ENCODE measurements around the gene NR4A3.
A peak's percentile ranks its signal among the peaks of the same experiment; 100 is the strongest.

The NR4A3 gene

GRCh38 chr9:99807276-99807852 is 14.3 kb upstream of the NR4A3 start:
- no peak overlapping the region for H3K4me3 ChIP-seq (ENCODE audit: low read length)
- no peak for TF ChIP-seq ZNF274 (IDR thresholded peaks at IDR 0.05; ENCODE audit: low read depth, low read length)

GRCh38 chr9:99807956-99808355 is 13.7 kb upstream of the NR4A3 start:
- no peak overlapping the region for H3K4me3 ChIP-seq (ENCODE audit: low read length)
- no peak for TF ChIP-seq ZNF274 (IDR thresholded peaks at IDR 0.05; ENCODE audit: low read depth, low read length)

- no peak overlapping the region for H3K4me3 ChIP-seq (ENCODE audit: low read length)
- TF ChIP-seq ZNF274 (IDR thresholded peaks at IDR 0.05; ENCODE audit: low read depth, low read length) = no peak
Observed at GRCh38 chr9:99808454-99808853, 13.2 kb upstream of the NR4A3 start.

GRCh38 chr9:99809586-99810319 is 11.9 kb upstream of the NR4A3 start:
- H3K4me3 ChIP-seq (ENCODE audit: low read length) = no peak overlapping the region

GRCh38 chr9:99811172-99811571 is 10.5 kb upstream of the NR4A3 start:
- no peak for TF ChIP-seq ZNF274 (IDR thresholded peaks at IDR 0.05; ENCODE audit: low read depth, low read length)
- no peak overlapping the region for H3K4me3 ChIP-seq (ENCODE audit: low read length)

More at GRCh38 chr9:99809586-99810319, 11.9 kb upstream of the NR4A3 start:
- TF ChIP-seq ZNF274 (IDR thresholded peaks at IDR 0.05; ENCODE audit: low read depth, low read length) = no peak

- H3K4me3 ChIP-seq (ENCODE audit: low read length) = no peak overlapping the region
- no peak for TF ChIP-seq ZNF274 (IDR thresholded peaks at IDR 0.05; ENCODE audit: low read depth, low read length)
Observed at GRCh38 chr9:99811598-99812383, 9.9 kb upstream of the NR4A3 start.

- H3K4me3 ChIP-seq (ENCODE audit: low read length) = no peak overlapping the region
- TF ChIP-seq ZNF274 (IDR thresholded peaks at IDR 0.05; ENCODE audit: low read depth, low read length) = no peak
Observed at GRCh38 chr9:99813739-99814138, 7.9 kb upstream of the NR4A3 start.

- no peak overlapping the region for H3K4me3 ChIP-seq (ENCODE audit: low read length)
- TF ChIP-seq ZNF274 (IDR thresholded peaks at IDR 0.05; ENCODE audit: low read depth, low read length) = no peak
Observed at GRCh38 chr9:99814359-99814758, 7.3 kb upstream of the NR4A3 start.

GRCh38 chr9:99816392-99816791 is 5.3 kb upstream of the NR4A3 start:
- H3K4me3 ChIP-seq (ENCODE audit: low read length) = no peak overlapping the region
- no peak for TF ChIP-seq ZNF274 (IDR thresholded peaks at IDR 0.05; ENCODE audit: low read depth, low read length)

- H3K4me3 ChIP-seq (ENCODE audit: low read length) = peak overlapping the region; percentile 73
Observed at GRCh38 chr9:99818500-99818899, 3.2 kb upstream of the NR4A3 start.

GRCh38 chr9:99819123-99819855 is 2.4 kb upstream of the NR4A3 start:
- TF ChIP-seq ZNF274 (IDR thresholded peaks at IDR 0.05; ENCODE audit: low read depth, low read length) = no peak
- peak overlapping the region; percentile 73 for H3K4me3 ChIP-seq (ENCODE audit: low read length)

More at GRCh38 chr9:99818500-99818899, 3.2 kb upstream of the NR4A3 start:
- no peak for TF ChIP-seq ZNF274 (IDR thresholded peaks at IDR 0.05; ENCODE audit: low read depth, low read length)

- peak overlapping the region; percentile 73 for H3K4me3 ChIP-seq (ENCODE audit: low read length)
- TF ChIP-seq ZNF274 (IDR thresholded peaks at IDR 0.05; ENCODE audit: low read depth, low read length) = no peak
Observed at GRCh38 chr9:99819856-99820684, 1.6 kb upstream of the NR4A3 start.

GRCh38 chr9:99820685-99821395 is 845 bp upstream of the NR4A3 start:
- no peak for TF ChIP-seq ZNF274 (IDR thresholded peaks at IDR 0.05; ENCODE audit: low read depth, low read length)
- peak overlapping the region; percentile 68 for H3K4me3 ChIP-seq (ENCODE audit: low read length)

Data from GM08714 (cell line).